Measurements from ENCODE around the gene APOL5.
A peak's percentile ranks its signal among the peaks of the same experiment; 100 is the strongest.
"Not testable (repeated sequence)": the region's sequence is repeated elsewhere in the genome, so short reads cannot be mapped to it uniquely, and the experiment has no call there.

Gene APOL5, protein sequence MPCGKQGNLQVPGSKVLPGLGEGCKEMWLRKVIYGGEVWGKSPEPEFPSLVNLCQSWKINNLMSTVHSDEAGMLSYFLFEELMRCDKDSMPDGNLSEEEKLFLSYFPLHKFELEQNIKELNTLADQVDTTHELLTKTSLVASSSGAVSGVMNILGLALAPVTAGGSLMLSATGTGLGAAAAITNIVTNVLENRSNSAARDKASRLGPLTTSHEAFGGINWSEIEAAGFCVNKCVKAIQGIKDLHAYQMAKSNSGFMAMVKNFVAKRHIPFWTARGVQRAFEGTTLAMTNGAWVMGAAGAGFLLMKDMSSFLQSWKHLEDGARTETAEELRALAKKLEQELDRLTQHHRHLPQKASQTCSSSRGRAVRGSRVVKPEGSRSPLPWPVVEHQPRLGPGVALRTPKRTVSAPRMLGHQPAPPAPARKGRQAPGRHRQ

DNA sequence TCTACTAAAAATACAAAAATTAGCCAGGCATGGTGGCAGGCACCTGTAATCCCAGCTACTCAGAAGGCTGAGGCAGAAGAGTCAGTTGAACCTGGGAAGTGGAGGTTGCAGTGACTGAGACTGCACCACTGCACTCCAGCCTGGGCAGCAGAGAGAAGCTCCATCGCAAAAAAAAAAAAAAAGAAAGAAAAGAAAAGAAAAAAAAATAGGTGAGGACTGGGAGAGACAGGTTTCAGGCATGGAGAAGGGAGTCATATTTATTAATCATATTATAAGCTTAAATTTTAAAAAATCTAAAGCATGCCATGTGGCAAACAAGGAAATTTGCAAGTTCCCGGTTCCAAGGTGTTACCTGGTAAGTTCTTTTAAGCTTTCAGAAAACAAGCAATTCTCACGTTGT lies at the start of gene APOL5:
Gene APOL5 (plus strand): TSS at position 301 of the 400 bp plus-strand sequence. CDS start 0 bp downstream, at position 301.
- DNase-seq, result no peak

DNA sequence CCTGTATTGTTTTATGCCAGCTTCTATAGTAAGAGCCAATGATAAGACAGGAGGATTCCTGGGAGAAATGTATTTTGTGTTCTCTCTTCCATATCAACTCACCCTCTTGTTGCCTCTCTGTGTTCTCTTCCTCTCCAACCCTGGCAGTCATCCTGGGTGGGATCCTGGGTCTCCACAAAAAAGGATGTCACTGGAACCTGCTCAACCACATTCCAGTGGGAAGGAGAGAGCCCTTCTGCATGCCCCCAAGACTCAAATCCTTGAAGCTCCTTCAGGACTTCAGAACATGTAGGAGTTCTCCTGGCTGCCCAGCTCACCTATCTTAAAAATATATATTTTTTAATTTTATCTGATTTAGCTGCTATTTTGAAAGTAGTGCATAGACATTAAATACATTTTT lies 43.3 kb upstream of the APOL5 start:
- no peak for DNase-seq

DNA sequence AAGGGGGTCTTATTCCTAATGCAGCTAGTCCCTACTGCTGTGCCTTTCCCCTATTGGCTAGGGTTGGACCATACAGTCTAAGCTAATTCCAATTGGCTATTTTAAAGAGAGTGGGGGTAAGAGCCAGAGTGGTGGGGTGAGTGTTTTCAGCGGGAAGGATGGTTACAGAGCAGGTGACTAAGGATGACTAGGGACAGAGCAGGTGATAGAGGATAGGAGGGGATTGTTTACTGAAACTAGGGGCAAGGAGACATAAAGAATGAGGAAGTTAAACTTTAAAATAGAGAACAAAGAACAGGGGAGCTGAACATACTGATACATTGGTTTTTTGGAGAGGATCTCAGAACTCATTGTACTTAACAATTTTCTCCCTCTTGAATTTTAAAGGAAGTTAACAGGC lies 41.6 kb upstream of the APOL5 start:
- DNase-seq, result not testable (repeated sequence)

DNA sequence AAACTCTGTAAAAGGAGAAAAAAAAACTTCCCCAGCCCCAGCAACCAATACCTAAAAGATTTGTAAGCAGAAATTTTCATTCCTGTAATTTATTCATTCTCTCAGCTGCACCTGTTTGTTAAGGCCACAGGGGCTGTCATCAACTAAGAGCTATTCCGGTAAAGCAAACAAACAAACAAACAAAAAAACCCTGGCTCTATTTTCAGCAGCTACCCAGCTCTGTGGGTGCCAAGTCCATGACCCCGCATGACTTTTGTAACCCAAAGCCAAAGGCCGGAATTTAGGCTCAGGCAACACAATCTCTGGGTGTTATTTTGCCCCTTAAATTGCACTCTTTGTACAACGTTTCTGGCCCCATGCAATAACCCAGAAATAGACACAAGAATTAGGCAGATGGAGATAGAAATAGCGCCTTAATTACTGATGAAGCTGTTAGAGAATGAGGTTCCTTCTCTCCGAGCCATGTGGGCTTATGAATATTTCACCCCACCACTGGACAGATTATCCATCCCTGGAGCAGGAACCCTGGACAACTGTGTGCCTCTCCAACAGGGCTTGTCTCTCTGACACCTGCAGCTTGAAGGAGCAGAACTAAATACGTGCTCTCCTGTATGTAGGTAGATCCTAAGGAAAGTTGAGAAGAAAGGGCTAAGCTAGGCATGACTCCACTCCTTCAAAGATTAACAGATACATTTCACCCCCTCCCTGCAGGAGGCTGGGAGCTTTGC lies 40.0 kb upstream of the APOL5 start:
- DNase-seq, result no peak

DNA sequence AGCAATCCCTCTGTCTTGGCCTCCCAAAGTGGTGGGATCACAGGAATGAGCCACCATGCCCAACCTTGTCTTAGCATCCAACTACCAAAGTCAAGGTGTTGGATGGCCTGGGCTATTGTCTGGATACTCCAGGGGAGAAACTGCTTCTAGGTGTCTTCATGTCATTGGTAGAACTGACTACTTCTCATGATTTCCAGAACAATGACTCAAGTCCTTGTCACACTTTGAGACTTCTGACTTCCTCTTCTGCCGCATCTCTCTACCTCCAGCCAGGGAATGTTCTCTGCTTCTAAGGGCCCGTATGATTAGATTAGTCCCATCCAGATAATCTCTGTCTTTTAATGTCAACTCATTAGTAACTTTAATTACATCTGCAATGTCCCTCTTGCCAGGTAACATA lies 38.8 kb upstream of the APOL5 start:
- no peak for DNase-seq

DNA sequence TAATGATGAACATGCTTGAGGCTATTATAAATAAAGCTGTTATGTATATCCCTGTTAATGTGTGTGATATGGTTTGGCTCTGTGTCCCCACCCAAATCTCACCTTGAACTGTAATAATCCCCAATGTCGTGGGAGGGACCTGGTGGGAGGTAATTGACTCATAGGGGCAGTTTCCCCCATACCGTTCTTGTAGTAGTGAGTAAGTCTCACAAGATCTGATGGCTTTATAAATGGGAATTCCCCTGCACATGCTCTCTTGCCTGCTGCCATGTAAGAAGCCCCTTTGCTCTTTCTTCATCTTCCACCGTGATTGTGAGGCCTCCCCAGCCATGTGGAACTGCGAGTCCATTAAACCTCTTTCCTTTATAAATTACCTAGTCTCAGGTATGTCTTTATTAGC lies 38.2 kb upstream of the APOL5 start:
- DNase-seq, result not testable (repeated sequence)

DNA sequence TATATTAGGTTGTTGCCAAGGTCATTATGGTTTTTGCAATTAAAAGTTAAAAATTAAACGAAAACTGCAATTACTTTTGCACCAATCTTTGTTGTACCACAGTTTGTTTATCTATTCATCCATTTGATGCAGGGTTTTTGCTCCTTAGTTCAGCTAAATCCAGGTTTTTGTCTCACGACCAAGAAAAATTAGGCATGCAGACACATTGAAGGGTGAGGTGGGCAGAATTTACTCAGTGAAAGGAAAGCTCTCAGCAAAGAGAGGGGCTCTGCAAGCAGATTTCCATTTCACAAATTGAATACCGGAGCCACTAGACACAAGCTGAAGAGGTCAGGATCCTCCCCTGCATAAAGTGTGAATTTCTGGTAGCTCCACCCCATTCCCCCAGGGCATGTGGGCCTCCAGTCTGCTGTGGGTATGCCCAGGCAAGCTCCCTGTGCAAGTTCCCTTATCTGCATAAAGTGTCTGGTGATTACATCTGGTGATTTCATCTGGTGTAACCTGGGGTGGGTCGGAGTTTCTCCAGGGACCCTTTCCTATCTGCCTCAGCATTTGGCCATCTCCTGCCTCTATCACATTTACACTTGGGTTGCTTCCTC lies 36.1 kb upstream of the APOL5 start:
- DNase-seq, result no peak

DNA sequence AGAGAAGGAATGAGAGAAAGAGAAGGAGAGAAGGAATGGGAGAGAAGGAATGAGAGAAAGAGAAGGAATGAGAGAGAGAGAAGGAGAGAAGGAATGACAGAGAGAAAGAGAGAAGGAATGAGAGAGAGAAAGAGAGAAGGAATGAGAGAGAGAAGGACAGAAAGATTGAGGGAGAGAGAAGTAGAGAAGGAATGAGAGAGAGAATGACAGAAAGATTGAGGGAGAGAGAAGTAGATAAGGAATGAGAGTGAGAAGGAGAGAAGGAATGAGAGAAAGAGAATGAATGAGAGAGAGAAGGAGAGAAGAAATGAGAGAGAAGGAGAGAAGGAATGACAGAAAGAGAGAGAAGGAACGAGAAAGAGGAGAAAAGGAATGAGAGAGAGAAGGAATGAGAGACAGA lies 34.1 kb upstream of the APOL5 start:
- DNase-seq, result no peak

DNA sequence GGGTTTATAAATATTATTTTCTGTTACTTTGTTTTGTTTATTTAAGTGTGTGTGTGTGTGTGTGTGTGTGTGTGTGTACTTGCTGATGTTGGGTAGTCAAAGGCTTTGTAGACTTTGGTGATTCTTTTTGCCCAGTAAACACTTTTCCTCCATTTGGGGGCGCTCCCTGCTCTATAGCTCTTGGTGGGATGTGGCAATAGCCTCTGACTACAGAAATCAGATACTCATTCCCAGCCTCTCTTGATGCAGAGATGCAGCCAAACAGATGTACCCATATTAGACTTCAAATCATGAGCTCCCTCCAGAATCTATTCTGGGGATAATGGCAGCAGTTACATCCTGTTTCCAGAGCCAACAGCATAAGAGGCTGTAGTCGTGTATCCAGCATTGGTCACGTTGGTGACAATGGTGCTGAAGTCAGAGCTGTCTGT lies 33.4 kb upstream of the APOL5 start:
- DNase-seq, result no peak

DNA sequence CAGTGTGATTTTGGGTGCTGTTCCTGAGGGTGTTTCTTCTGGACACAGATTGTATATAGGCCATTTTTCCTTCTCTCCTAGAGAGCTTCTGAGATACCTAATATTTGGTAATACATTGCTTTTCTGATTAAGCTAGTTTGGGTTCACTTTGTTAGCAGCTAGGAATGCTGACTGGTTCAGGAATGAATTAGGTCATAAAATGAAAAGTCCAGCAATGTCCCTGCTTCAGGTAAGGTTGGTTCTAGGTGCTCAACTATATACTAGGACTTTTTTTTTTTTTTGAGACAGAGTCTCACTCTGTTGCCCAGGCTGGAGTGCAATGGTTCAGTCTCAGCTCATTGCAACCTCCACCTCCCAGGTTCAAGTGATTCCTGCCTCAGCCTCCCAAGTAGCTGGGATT lies 32.9 kb upstream of the APOL5 start:
- DNase-seq, result no peak

DNA sequence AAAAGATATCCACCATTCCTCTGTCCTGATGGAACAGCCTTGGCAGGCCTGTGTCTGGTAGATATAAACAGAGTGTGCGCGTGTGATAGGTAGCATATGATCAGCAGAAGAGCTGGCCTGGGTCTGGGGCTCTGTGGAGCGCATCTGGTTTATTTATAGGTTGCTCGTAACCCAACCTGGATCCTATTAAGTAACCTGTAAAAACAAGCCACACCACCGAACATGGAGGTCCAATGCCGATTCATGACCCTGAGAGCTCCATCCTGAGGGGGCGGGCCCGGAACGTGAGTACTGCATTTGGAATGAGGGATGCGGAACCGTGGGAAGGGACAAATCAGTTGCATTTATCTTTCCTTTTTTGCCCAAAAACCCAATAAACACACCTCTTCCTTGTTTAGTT lies 31.9 kb upstream of the APOL5 start:
- no peak for DNase-seq

DNA sequence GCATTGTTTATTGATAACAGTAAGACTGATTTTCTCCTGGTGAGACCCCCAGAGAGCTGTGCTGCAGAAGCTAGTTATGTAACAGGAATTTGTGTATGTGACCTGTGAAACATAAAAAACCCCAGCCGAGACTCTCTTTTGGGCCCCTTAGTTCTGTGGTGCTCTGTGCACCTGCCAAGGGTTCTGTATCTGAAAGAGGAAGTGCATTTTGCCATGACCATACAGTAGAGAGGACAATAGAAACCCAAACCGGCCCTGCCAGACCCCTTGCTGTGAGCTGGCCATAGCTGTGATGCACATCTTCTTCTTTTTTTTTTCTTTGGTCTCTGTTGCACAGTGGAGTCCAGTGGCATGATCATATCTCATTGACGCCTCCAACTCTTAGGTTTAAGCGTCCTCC lies 31.4 kb upstream of the APOL5 start:
- peak; percentile 38 for DNase-seq

DNA sequence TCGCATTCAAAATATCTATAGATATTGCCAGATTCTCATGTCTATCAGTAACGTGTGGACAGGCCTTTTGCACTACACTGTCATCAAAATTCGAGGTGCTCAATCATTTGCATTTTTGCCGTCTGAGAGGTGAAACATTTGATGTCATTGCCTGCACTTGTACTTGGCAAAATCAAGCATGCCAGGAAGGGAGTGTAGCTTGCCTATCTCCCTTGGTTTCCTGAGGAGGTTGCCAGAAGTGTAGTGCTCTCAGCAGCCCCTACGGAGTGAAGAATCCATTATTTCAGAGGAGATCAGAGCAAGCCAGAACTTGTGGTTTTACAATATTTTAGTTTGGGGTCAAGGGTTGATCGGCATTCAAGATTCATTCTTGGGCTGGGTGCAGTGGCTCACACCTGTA lies 30.2 kb upstream of the APOL5 start:
- DNase-seq, result no peak

DNA sequence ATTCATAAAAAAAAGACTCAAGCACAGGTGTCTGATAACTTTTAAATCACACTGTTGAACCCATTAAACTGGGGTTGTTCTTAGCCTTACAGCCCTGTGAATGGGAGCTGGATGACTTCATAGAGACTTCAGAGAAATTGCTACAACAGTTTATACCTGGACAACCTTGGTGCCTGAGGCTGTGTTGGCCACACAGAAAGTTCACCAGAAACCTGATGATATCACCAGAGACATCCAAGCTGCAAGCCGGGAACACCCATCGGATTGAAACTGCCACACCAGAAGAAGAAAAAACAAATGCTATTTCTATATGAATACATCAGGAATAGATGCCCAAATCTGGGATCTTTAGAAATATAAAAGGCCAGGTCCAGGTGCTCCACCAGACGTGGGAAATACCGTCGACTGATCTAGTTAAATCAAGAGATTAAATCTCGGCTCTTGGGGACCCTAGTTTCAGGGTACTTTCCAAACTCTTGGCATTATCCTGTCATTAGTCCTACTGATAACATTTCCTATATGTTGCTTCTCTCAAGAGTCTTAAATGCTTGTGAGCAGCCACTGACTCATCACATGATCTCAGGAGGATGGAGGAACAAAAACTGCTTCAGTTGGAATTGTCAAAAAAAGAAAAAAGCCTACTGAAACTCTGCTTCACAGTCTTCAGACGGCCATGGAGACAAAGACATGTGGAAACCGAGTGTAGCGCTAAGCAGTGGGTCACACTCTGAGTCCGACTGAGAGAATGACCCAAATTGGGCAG lies 28.6 kb upstream of the APOL5 start:
- no peak for DNase-seq

DNA sequence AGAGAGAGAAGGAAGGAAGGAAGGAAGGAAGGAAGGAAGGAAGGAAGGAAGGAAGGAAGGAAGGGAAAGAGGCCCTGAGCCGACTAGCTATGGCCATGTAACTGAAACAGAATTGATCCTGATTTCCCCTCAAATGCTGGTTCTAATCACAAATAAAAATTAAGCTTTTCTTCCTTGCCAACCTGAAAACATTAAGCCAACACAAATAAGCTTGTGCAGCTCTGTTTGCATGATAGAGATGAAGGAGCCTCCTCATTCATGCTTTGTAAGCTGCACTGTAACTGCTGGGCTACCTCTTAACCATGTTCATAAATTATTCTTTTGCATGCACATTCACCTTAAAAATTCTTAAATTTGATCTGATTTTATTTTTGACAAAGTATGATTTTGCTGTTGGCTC lies 27.7 kb upstream of the APOL5 start:
- no peak for DNase-seq

DNA sequence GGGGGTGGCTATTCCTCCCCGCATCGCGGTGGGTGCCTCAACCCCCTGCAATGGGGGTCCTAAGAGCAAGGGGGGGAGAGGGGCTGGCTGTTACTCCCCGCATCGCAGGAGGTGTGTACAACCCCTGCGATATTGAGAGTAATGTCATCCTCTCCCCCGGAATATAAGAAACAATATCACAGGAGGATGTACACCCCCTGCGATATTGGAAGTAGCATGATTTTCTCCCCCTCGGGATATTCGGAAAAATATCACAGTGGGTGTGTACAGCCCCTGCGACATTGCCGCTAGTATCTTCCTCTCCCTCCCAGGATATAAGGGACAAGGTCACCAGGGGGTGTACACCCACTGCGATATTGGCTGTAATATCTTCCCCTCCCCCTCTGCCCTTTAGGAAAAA lies 22.5 kb upstream of the APOL5 start:
- DNase-seq, result no peak

DNA sequence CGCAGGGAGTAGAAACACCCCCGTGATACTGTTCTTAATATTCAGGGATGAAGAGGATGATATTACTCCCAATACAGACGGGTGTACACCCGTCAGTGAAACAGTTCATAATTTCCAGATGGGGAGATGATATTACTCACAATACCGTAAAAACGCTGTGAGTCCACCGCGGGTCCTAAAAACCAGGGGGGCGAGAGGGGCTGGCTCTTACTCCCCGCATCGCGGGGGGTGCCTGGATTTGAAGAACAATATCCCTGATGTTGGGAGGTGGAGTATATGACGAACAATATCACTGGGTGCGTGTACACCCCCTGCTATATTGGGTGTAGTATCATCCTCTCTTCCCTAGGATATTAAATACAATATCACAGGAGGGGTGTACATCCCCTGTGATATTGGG lies 20.5 kb upstream of the APOL5 start:
- no peak for DNase-seq

DNA sequence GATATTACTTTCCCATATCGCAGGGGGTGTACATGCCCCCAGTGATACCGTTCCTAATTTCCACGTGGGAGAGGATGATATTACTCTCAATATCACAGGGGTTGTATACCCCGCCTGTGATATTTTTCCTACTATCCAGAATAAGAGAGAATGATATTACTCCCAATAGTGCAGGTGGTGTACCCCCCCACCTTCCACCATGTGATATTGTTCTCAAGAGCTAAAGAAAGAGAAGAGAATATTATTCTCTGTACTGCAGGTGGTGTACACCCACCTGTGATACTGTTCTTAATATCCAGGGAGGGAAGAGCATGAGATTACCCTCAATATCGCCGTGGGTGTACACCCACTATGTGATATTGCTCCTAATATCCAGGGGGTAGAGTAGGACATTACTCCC lies 17.8 kb upstream of the APOL5 start:
- DNase-seq, result not testable (repeated sequence)

DNA sequence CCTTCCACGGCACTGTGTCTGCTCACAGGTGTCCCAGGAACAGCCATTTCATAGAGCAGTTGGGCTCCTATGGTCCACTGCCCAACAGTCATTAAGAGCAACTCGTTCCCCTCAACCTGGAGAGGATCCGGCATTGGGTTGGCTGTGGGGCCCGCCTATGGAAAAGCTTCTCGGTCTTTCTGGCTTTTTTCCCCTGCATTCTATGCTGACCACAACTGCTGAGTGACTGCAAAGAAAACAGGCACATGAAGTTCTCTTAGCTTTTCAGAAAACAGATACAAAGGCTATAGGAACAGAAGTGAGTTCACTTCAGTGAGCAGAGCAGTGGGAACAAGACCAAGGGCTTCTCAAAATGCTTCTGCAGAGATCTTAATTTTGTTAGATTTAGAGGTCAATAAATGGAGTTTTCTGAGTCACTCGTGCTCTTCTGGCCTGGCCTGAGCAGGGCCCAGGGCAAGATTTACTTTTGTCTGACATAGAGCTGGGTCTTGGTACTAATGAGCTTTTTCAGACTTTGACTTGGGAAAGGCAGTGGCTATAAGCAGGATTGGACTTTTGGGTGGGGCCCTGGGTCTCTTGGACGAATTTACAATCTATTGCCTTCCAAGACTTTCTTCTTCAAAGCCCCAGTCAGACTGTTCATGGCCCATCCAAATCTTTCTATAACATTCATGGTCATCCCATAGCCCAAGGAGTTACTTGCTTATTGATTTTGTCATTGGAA lies 13.6 kb upstream of the APOL5 start:
- no peak for DNase-seq

DNA sequence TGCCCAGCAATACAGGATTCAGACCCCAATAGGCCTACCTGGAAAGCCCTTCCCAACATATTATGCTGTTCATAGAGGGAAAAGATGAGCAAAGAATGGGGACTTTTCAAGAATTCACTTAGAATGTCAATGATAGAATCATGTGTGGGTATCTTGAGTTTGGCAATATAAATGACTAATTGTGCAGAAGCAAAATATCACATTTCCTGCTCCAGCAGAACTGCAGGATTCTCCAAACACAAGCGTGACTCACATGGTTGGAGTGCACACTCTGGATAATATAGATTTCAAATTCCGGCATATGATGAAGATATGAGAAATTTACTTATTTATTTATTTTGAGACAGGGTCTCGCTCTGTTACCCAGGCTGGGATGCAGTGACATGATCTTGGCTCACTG lies 12.5 kb upstream of the APOL5 start:
- no peak for DNase-seq

DNA sequence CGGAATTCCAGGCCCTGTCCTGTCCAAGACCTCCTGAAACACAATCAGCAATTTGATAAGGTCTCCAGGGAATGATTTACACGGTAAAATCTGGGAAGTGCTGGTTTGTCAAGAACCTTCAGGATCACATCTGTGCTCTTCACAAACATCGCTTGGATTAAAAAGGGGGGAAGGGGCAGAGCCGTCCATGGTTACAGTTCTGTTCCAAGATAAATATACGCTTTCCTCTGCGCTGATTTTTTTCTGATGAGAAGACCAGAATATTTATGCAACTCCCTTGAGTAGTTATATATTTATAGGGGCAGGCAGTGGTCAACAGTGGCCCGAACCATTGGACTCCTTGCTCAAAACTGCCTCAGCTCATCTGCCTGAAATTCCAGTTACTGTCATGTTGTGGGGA lies 9.2 kb upstream of the APOL5 start:
- no peak for DNase-seq

DNA sequence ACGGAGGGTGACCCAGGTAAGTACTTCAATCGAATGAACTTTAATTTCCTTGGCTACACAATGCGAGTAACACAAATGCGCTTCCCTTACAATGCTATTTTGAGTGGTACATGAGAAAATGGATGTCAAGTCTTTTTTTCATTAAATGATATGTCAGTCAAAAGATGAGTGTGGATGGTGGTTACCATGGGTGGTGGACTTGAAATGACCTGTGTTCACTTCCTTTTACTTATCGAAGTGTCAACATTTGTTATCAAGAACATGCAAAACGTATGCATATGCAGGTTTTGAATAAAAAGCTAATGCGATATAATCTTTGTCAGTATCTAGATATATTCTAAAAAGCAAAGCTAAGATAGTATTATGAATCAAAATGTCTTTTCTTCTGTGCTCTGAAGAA lies 8.8 kb upstream of the APOL5 start:
- DNase-seq, result no peak

DNA sequence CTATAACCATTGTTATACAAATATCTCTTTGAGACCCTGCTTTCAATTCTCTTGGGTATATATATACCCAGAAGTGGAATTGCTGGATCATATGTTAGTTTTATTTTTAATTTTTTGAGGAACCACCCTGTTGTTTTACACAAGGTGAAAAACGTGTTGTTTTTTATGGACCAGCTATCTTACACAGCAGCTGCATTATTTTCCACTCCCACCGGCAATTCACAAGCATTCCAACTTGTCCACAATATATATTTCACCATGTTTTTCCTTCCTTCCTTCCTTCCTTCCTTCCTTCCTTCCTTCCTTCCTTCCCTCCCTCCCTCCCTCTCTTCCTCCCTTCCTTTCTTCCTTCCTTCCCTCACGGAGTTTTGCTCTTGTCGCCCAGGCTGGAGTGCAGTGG lies 6.3 kb upstream of the APOL5 start:
- DNase-seq, result no peak
